Stimulated activated naive CD8-positive, alpha-beta T cell treated with anti-CD3 and anti-CD28 coated beads, Interleukin-15, amount 100 ng/mL, for 72 hours (primary cell): ENCODE results near the gene EML5.
A peak's percentile ranks its signal among the peaks of the same experiment; 100 is the strongest.

Experiments used
- ATAC-seq: fragments of 150-1000 bp; cut with Tn5 transposase; 2 replicates; pipeline ENCODE4 v1.10.0; 2021; ENCODE audit warnings: mild to moderate bottlenecking, moderate library complexity
- DNase-seq, 2 donors: peaks; one replicate each; pipeline ENCODE4 v3.0.0; 2021 to 2022
- H3K27ac Mint-ChIP-seq, 2 donors: one replicate each; pipeline ENCODE4 v1.8.0; 2022; ENCODE audit warnings: mild to moderate bottlenecking in 2 of 2, mixed read lengths in 2 of 2, moderate library complexity in 2 of 2
- H3K27me3 Mint-ChIP-seq: one replicate; pipeline ENCODE4 v1.8.0; 2022; ENCODE audit warnings: mixed read lengths
- H3K4me1 Mint-ChIP-seq: one replicate; pipeline ENCODE4 v1.8.0; 2022; ENCODE audit warnings: mild to moderate bottlenecking, mixed read lengths
- H3K4me3 Mint-ChIP-seq, 2 donors: one replicate each; pipeline ENCODE4 v1.8.0; 2022; ENCODE audit warnings: mild to moderate bottlenecking in 2 of 2, mixed read lengths in 2 of 2, moderate library complexity in 1 of 2
- H3K9me3 Mint-ChIP-seq, 2 donors: one replicate each; pipeline ENCODE4 v1.8.0; 2022; ENCODE audit warnings: mixed read lengths in 2 of 2

The EML5 gene

DNA sequence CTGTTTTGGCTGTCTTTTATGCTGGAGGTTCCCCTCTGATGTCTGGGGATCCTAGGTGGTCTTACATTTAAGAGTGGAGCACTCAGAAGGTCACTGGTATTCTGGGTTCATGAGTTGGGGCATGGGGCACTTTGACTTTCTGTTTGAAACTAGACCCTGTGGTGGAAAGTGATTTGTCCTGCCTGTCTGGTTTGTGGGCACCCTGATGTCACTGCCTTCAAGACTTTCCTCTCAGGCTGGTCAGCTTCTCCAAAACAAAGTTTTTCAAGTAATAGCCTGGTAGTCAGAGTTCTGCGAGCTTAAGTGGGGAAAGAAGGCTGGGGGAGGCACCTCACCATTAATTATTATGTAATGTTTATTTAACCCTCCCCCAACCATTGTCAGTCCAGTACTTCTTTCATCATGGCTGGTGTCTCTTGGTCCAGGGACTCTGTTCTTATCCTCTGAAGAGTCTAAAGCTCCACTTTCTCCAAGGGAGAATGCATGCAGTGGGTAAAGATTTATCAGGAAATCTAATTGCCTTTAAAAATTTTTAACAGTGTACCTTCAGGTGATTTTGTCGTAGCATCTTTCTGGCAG lies 194.6 kb downstream of the EML5 start:
- H3K27me3 Mint-ChIP-seq, result no peaks in the 10 kb centered on the region
- H3K4me3 Mint-ChIP-seq, result peak overlapping the region in 1 of 2 donors; percentile 28
- peak overlapping the region; percentile 10 to 75 for H3K27ac Mint-ChIP-seq
- H3K9me3 Mint-ChIP-seq, result no peaks in the 10 kb centered on the region
- ATAC-seq (peak; percentile 67), DNase-seq (peak; percentile 5 to 54)
- peaks cover 41% of the 10 kb centered on the region for H3K4me1 Mint-ChIP-seq

DNA sequence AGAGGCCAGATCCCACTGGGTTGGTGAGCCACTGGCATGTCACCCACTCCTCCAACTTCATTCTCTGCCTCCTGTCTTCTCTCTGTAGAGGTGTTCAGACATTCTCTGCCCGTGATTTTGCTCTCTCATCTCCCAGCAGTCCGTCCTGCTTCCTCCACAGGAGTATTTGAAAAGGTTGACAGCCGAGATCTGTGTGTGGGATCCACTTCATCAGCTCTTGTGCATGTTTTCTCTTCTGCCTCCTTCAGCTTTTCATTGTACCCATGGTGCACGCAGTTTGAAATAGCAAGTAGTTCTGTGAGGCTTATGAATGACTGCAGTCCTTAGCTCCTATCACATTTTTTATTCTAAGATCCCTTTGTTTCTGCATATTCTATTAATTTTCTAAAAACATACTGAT lies 195.2 kb downstream of the EML5 start:
- peaks cover 41% of the 10 kb centered on the region for H3K4me1 Mint-ChIP-seq
- no peaks in the 10 kb centered on the region for H3K9me3 Mint-ChIP-seq
- ATAC-seq, result no peak
- H3K27ac Mint-ChIP-seq, result no peak overlapping the region
- no peaks in the 10 kb centered on the region for H3K27me3 Mint-ChIP-seq
- no peak overlapping the region for H3K4me3 Mint-ChIP-seq
- no peak for DNase-seq

DNA sequence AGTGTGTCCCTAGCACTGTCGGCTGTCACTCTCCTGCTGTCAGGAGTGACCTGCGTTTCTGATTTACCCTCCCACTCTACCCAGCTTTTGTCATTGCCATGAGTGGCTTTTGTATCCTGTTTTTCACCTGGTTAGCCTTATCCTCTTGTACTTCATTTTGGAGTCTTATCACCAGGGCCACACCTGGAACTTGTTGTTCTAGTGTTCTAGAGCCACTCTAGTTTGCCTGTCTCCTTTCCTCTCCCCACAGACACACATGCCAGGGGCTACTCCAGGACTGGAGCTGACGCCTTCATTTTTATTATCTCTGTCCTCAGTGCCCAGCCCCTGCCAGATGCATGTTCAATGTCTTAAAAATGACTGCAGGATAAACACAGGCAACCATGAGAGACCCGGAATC lies 195.7 kb downstream of the EML5 start:
- Mint-ChIP-seq H3K9me3 (no peaks in the 10 kb centered on the region), H3K27me3 (no peaks in the 10 kb centered on the region), H3K4me1 (peaks cover 41% of the 10 kb centered on the region), H3K27ac (no peak overlapping the region), H3K4me3 (no peak overlapping the region)
- ATAC-seq, result no peak
- no peak for DNase-seq

DNA sequence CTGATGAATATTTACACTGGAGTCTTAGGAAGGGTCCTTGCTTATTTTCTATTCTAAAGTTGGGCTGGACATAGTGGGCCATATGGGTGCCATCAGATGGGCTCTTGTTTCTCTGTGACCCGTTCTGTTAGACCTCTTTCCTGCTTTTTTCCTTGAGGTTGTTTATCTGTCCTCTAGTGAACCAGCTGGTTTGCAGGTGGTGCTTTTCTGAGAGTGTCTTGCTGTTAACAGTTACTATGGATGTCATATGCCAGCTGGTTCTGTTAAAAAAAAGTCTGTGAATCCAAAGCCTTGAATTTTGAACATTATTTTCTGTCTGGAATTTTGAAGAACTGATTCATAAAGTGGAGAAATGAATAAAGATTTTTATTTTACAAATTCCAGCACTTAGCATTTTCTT lies 200.7 kb downstream of the EML5 start:
- Mint-ChIP-seq H3K4me3 (no peak overlapping the region), H3K27ac (no peak overlapping the region), H3K9me3 (no peaks in the 10 kb centered on the region), H3K27me3 (no peaks in the 10 kb centered on the region), H3K4me1 (peaks cover 5% of the 10 kb centered on the region)
- no peak for ATAC-seq
- DNase-seq, result no peak

DNA sequence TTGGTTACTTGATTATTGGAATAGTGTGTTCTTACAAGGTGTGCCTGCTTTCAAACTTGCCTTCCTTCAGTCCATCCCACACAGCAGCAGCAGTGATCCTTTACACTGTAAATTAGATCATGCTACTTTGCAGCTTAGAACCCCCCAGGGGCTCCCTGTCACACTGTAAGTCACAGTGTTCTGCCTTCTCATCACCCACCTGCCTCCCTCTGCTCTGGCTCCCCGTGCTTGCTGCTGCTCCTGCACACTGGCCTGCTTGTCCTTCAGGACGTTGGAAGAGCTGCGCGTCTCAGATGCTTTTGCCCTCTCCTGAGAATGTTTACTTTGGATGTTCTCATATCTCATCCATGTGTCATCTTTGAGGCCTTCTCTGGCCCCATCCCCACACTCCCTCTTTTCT lies 202.6 kb downstream of the EML5 start:
- H3K27me3 Mint-ChIP-seq, result no peaks in the 10 kb centered on the region
- no peaks in the 10 kb centered on the region for H3K4me1 Mint-ChIP-seq
- H3K27ac Mint-ChIP-seq, result peak overlapping the region in 1 of 2 donors; percentile 21
- H3K9me3 Mint-ChIP-seq, result no peaks in the 10 kb centered on the region
- DNase-seq (no peak), ATAC-seq (no peak)
- H3K4me3 Mint-ChIP-seq, result no peak overlapping the region

DNA sequence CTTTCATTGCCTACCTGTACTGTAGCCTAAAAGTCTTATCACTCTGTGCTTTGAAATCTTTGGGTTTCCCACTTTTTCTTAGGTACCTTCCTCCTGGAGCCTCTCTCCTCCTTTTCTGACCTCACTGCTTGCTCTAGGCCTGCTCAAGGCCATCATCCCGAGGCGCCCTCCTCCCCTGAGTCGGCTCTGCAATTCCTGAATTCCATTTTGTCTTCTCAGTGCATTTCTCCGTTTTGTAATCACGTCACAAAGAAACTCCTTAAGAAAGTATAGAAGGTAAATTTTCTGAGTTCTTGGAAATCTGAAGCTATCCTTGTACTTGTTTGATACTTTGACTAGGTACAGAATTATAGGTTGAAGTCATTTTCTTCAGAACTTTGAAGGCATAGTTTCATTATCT lies 204.7 kb downstream of the EML5 start:
- H3K4me3 Mint-ChIP-seq, result no peak overlapping the region
- H3K9me3 Mint-ChIP-seq, result no peaks in the 10 kb centered on the region
- no peak for DNase-seq
- no peaks in the 10 kb centered on the region for H3K4me1 Mint-ChIP-seq
- H3K27ac Mint-ChIP-seq, result no peak overlapping the region
- ATAC-seq, result no peak
- H3K27me3 Mint-ChIP-seq, result no peaks in the 10 kb centered on the region

DNA sequence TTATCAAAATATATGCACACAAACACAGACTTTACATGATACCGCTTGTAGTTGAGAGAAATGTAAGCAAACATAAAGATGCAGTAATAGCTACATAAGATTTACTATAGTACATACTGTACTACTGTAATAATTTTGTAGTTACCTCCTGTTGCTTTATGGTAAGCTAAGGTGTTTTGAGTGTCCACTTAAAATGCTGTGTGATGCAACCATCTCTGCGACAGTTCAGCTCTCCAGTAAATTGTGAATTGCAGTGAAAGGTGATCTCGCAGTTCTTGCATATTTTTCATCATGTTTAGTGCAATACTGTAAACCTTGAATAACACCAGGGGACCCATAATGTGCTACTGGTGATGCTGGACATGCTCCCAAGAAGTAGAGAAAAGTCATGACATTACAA lies 208.3 kb downstream of the EML5 start:
- ATAC-seq (no peak), DNase-seq (no peak)
- Mint-ChIP-seq H3K9me3 (no peaks in the 10 kb centered on the region), H3K4me1 (no peaks in the 10 kb centered on the region), H3K27me3 (no peaks in the 10 kb centered on the region), H3K27ac (no peak overlapping the region), H3K4me3 (no peak overlapping the region)

DNA sequence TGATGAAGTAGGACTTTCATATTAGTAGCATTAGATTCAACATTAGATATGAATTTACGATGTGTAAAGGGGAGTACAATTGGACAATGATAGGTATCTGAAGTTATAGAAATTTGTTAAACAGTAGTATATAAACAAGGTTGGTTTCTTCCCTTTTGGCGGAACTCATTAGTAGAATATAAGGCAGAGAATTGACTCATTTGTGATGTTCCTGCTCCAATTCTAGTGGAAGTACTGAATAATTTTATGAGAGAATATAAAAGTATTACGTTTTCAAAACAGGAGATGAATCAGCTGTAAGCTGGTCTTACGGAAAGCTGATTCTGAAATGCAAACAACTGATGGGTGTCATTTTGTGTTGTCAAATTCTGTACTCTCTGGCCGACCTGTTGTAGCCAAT lies 216.5 kb downstream of the EML5 start:
- Mint-ChIP-seq H3K27ac (no peak overlapping the region), H3K4me1 (no peaks in the 10 kb centered on the region), H3K9me3 (no peaks in the 10 kb centered on the region), H3K4me3 (no peak overlapping the region), H3K27me3 (no peaks in the 10 kb centered on the region)
- no peak for DNase-seq
- ATAC-seq, result no peak

DNA sequence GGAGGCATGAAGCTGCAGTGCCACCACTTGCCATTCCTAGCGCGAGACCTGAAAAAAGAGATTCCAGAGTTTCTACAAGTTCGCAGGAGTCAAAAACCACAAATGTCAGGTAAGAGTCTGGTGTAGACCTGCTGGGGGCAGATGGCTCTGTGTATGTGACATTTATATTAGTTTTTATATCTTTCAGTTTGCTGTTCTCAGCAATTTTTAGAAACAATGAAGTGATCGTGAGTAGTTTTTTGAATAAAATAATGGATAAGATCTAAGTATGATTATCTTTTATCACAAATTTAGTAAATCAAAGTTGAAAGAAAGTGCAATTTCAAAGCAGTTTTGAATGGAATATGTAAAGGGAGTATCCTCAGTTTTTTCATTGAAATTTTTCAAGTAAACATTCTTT lies 220.6 kb downstream of the EML5 start:
- H3K27ac Mint-ChIP-seq, result no peak overlapping the region
- H3K4me3 Mint-ChIP-seq, result no peak overlapping the region
- ATAC-seq (no peak), DNase-seq (no peak)
- peaks cover 0 to 5% of the 10 kb centered on the region in 2 donors for H3K9me3 Mint-ChIP-seq
- H3K27me3 Mint-ChIP-seq, result no peaks in the 10 kb centered on the region
- H3K4me1 Mint-ChIP-seq, result no peaks in the 10 kb centered on the region

DNA sequence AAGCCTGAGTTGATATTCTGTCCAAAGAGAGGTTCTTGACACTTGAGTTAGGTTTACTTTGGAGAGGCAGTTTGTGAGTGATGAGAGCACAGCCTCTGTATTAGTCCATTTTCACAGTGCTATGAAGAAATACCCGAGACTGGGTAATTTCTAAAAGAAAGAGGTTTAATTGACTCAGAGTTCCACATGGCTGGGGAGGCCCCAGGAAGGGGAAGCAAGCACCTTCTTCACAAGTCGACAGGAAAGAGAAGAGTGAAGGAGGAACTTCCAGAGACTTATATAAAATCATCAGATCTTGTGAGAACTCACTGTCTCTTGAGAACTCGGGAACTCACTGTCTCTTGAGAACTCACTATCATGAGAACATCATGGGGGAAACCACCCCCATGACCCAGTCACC lies 224.6 kb downstream of the EML5 start:
- Mint-ChIP-seq H3K27me3 (no peaks in the 10 kb centered on the region), H3K4me3 (no peak overlapping the region), H3K4me1 (peaks cover 13% of the 10 kb centered on the region), H3K27ac (no peak overlapping the region), H3K9me3 (peaks cover 0 to 5% of the 10 kb centered on the region in 2 donors)
- ATAC-seq (no peak), DNase-seq (no peak)

DNA sequence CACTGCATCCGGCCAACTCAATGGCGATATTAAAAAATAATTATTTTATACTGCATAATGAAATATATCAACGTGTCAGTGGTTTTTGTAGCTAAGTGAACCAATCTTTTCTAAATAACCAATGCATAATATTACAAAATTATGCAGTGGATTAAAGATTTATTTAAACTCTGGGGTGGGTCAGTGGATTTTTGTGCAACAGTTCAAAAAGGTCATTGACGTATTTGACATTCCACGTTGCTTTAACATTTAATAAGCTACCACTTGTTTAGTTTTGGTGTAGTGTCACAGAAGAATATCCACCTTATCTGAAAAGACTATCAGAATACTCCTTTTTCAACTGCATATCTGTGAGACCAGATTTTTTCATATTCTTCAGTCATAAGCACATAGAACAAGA lies 227.3 kb downstream of the EML5 start:
- Mint-ChIP-seq H3K4me1 (peaks cover 27% of the 10 kb centered on the region), H3K27ac (no peak overlapping the region)

DNA sequence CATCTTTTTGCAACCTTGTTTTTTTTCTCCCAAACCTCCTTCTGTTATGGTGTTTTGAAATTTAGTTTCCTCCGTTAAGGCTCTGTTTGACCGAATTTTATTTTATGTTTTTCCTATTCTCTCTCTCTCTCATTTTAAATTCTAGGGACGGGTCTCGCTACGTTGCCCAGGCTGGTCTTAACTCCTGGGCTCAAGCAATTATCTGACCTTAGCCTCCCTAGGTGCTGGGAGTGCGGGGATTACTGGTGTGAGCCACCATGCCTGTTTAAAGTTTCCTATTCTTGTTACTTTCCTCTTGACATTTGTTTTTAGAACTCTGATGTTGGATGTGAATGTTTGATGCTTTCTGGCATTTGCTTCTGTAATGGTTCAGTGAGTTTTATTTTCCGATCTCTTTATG lies 228.9 kb downstream of the EML5 start:
- peaks cover 0 to 5% of the 10 kb centered on the region in 2 donors for H3K9me3 Mint-ChIP-seq
- no peak for ATAC-seq
- no peak for DNase-seq
- H3K27me3 Mint-ChIP-seq, result peaks cover 15% of the 10 kb centered on the region
- H3K4me1 Mint-ChIP-seq, result peaks cover 32% of the 10 kb centered on the region
- peak overlapping the region; percentile 87 to 90 for H3K27ac Mint-ChIP-seq
- H3K4me3 Mint-ChIP-seq, result peak overlapping the region; percentile 87 to 89

More for the DNA sequence above, 227.3 kb downstream of the EML5 start:
- no peak for ATAC-seq
- Mint-ChIP-seq H3K27me3 (peaks cover 8% of the 10 kb centered on the region), H3K9me3 (peaks cover 0 to 5% of the 10 kb centered on the region in 2 donors), H3K4me3 (no peak overlapping the region)
- no peak for DNase-seq

DNA sequence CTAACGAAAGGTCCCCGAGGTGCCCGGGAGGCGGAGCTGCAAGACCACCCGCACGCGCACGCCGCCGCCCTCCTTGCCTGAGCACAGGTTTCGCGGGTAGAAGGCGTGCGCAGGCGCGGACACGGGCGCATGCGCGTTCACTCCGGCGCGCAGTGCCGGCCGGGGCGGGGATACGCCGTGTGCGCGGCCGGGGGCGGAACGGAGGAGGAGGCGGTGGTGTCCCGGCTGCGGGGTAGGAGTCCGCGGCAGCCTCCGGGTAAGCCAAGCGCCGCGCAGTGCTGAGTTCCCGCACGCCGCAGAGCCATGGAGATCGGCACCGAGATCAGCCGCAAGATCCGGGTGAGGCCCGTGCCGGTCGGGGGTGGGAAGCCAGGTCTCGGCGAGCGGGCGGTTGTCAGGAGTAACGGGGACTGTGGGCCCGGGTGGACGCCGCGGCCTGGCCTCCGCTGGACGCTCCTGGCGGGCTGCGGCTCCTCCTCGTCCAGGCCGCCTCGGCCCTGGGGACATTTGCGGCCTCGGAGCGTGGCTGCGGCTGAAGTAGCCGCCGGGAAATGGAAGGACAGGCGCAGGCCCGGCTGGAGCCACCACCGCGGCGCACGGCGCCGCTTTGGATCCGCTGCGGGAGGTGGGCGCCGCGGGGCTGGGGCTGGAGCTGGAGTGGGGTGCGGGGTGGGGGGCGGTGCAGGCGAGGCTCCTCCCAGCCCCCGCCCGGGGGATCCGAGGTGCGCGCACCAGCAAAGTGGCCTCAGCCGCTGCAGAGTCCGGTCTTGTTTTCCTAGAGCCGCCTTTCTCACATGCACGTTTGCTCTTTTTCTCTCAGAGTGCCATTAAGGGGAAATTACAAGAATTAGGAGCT lies 229.7 kb downstream of the EML5 start, which contains the start of gene ZC3H14:
ZC3H14 (plus strand) TSS at position 207 of the 856 bp plus-strand sequence; CDS start at position 304, 97 bp downstream.
- Mint-ChIP-seq H3K4me1 (peaks cover 38% of the 10 kb centered on the region), H3K4me3 (peak within 1 kb of the TSS; percentile 87 to 89), H3K27ac (peak within 1 kb of the TSS; percentile 97), H3K27me3 (peaks cover 20% of the 10 kb centered on the region), H3K9me3 (peaks cover 0 to 2% of the 10 kb centered on the region in 2 donors)
- peak; percentile 96 for ATAC-seq
- DNase-seq, result peak; percentile 88 to 90

DNA sequence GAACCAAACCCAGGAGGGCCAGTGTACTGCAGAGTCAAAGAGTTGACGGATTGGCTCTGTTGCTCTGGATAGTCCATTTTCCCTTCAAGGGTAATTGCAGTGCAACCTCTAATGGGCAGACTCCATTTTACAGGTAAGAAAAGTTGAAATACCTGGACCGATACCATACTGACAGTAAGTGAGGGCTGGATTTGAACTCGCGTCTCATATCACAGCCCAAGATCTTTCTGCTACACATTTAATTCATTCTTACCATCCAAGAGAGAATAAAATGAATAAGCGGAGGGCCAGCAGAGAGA lies 230.3 kb downstream of the EML5 start:
- Mint-ChIP-seq H3K4me1 (peaks cover 43% of the 10 kb centered on the region), H3K27ac (peak overlapping the region; percentile 97), H3K27me3 (peaks cover 20% of the 10 kb centered on the region), H3K4me3 (peak overlapping the region; percentile 87 to 89), H3K9me3 (no peaks in the 10 kb centered on the region)
- DNase-seq (no peak), ATAC-seq (no peak)
